ENCODE results near the gene CARD11. TPM values are rescaled to one million over a fixed set of nuclear protein-coding genes. Genes with fewer than 3 reads are reported as not detected.

The CARD11 gene
- total RNA-seq, 1 donor from 2014 or later = 1.4 TPM

- no peak overlapping the region for H3K4me3 Mint-ChIP-seq (ENCODE audit: unreplicated experiment)
- DNase-seq = no peak
- peaks cover 7% of the 10 kb centered on the region for H3K4me1 Mint-ChIP-seq (ENCODE audit: low read depth, unreplicated experiment)
- peaks cover 6% of the 10 kb centered on the region for H3K9me3 Mint-ChIP-seq (ENCODE audit: unreplicated experiment)
- peak overlapping the region; percentile 44 for H3K27ac Mint-ChIP-seq (ENCODE audit: unreplicated experiment)
- H3K36me3 Mint-ChIP-seq (ENCODE audit: unreplicated experiment) = peaks cover 5% of the 10 kb centered on the region
- no peak for TF ChIP-seq CTCF (IDR thresholded peaks at IDR 0.05; ENCODE audit: partially characterized antibody, unreplicated experiment)
- H3K27me3 Mint-ChIP-seq (ENCODE audit: unreplicated experiment) = peaks cover 10% of the 10 kb centered on the region
Observed at GRCh38 chr7:2937701-2938513, 105.8 kb downstream of the CARD11 start.

GRCh38 chr7:2936891-2937580 is 106.6 kb downstream of the CARD11 start:
- Mint-ChIP-seq H3K27ac (ENCODE audit: unreplicated experiment) (no peak overlapping the region), H3K4me1 (ENCODE audit: low read depth, unreplicated experiment) (peaks cover 15% of the 10 kb centered on the region)
- DNase-seq = no peak

GRCh38 chr7:2936301-2936700 is 107.4 kb downstream of the CARD11 start:
- no peak overlapping the region for H3K27ac Mint-ChIP-seq (ENCODE audit: unreplicated experiment)
- TF ChIP-seq CTCF (IDR thresholded peaks at IDR 0.05; ENCODE audit: partially characterized antibody, unreplicated experiment) = no peak

More at GRCh38 chr7:2936891-2937580, 106.6 kb downstream of the CARD11 start:
- TF ChIP-seq CTCF (IDR thresholded peaks at IDR 0.05; ENCODE audit: partially characterized antibody, unreplicated experiment) = no peak
- Mint-ChIP-seq H3K27me3 (ENCODE audit: unreplicated experiment) (peaks cover 13% of the 10 kb centered on the region), H3K36me3 (ENCODE audit: unreplicated experiment) (peaks cover 4% of the 10 kb centered on the region), H3K9me3 (ENCODE audit: unreplicated experiment) (peaks cover 5% of the 10 kb centered on the region), H3K4me3 (ENCODE audit: unreplicated experiment) (no peak overlapping the region)

GRCh38 chr7:2934984-2935740 is 108.5 kb downstream of the CARD11 start:
- Mint-ChIP-seq H3K27me3 (ENCODE audit: unreplicated experiment) (peaks cover 7% of the 10 kb centered on the region), H3K4me1 (ENCODE audit: low read depth, unreplicated experiment) (peaks cover 18% of the 10 kb centered on the region), H3K36me3 (ENCODE audit: unreplicated experiment) (no peaks in the 10 kb centered on the region), H3K4me3 (ENCODE audit: unreplicated experiment) (no peak overlapping the region), H3K9me3 (ENCODE audit: unreplicated experiment) (peaks cover 5% of the 10 kb centered on the region), H3K27ac (ENCODE audit: unreplicated experiment) (no peak overlapping the region)
- no peak for TF ChIP-seq CTCF (IDR thresholded peaks at IDR 0.05; ENCODE audit: partially characterized antibody, unreplicated experiment)
- no peak for DNase-seq

More at GRCh38 chr7:2936301-2936700, 107.4 kb downstream of the CARD11 start:
- Mint-ChIP-seq H3K4me1 (ENCODE audit: low read depth, unreplicated experiment) (peaks cover 18% of the 10 kb centered on the region), H3K36me3 (ENCODE audit: unreplicated experiment) (no peaks in the 10 kb centered on the region), H3K27me3 (ENCODE audit: unreplicated experiment) (peaks cover 12% of the 10 kb centered on the region), H3K4me3 (ENCODE audit: unreplicated experiment) (no peak overlapping the region), H3K9me3 (ENCODE audit: unreplicated experiment) (peaks cover 5% of the 10 kb centered on the region)
- no peak for DNase-seq
